ENCODE results near the gene METTL9.

GRCh38 chr16:21610006-21610544, 10.7 kb downstream of the METTL9 start:
- TF ChIP-seq CTCF (conservative IDR thresholded peaks at IDR 0.05) (no peak), ZFX (IDR thresholded peaks at IDR 0.05) (no peak)
